Measurements from ENCODE around the gene P2RY11. TPM values are rescaled to one million over a fixed set of nuclear protein-coding genes. Genes with fewer than 3 reads are reported as not detected.

Gene P2RY11
- total RNA-seq, 1 donor from 2014 or later, result 15.7 TPM

DNA sequence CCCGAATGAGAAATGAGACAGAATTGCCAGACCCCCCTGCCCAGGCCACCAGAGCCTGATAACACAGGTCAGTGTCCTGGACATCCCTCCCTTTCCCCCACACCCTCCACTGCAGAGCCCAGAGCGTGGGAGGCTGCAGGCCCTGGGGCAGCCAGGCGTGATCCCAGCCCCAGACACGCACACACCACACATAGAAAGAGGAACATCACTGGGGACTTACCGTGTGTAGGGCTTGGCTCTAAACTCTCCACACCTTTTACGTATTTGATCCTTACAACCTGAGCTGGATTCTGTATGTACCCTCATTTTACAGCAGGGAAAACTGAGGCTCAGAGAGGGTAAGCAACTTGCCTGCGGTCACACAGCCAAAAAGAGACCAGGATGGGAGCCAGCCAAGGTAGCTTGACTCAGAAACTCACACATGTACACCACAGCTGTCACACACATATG, 8.7 kb upstream of the P2RY11 start:
- no peaks in the 10 kb centered on the region for H3K9me3 Mint-ChIP-seq (ENCODE audit: unreplicated experiment)
- peaks cover 12% of the 10 kb centered on the region for H3K4me1 Mint-ChIP-seq (ENCODE audit: unreplicated experiment)
- no peak for TF ChIP-seq CTCF (IDR thresholded peaks at IDR 0.05)
- peaks cover 6% of the 10 kb centered on the region for H3K36me3 Mint-ChIP-seq (ENCODE audit: unreplicated experiment)
- no peak overlapping the region for H3K27ac Mint-ChIP-seq (ENCODE audit: unreplicated experiment)
- no peak overlapping the region for H3K4me3 Mint-ChIP-seq (ENCODE audit: unreplicated experiment)
- H3K27me3 Mint-ChIP-seq (ENCODE audit: unreplicated experiment), result peaks cover 4% of the 10 kb centered on the region
- DNase-seq (ENCODE audit: extremely low spot score, unreplicated experiment), result no peak

DNA sequence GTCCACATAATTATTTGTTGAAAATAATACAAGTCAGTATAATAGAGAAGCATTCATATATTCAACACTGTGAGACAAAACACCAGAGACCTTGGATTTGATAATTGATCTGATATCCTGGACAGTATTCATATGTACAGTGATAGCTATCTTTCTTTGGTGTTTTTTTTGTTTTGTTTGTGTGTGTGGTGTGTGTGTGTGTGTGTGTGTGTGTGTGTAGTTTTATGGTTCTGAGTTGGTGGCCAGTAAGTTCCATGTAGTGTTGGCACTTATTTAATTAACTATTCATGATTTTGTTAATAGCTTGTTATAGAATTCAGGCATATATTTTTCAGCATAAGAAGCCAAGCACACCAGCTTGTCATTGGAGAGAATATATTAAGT, 7.4 kb upstream of the P2RY11 start:
- no peak for DNase-seq (ENCODE audit: extremely low spot score, unreplicated experiment)
- H3K4me1 Mint-ChIP-seq (ENCODE audit: unreplicated experiment), result peaks cover 12% of the 10 kb centered on the region
- peaks cover 4% of the 10 kb centered on the region for H3K27me3 Mint-ChIP-seq (ENCODE audit: unreplicated experiment)
- peaks cover 6% of the 10 kb centered on the region for H3K36me3 Mint-ChIP-seq (ENCODE audit: unreplicated experiment)
- H3K27ac Mint-ChIP-seq (ENCODE audit: unreplicated experiment), result no peak overlapping the region
- no peaks in the 10 kb centered on the region for H3K9me3 Mint-ChIP-seq (ENCODE audit: unreplicated experiment)
- no peak overlapping the region for H3K4me3 Mint-ChIP-seq (ENCODE audit: unreplicated experiment)
- no peak for TF ChIP-seq CTCF (IDR thresholded peaks at IDR 0.05)

- Mint-ChIP-seq H3K27ac (ENCODE audit: unreplicated experiment) (no peak overlapping the region), H3K27me3 (ENCODE audit: unreplicated experiment) (no peaks in the 10 kb centered on the region), H3K36me3 (ENCODE audit: unreplicated experiment) (peaks cover 12% of the 10 kb centered on the region), H3K4me3 (ENCODE audit: unreplicated experiment) (no peak overlapping the region), H3K9me3 (ENCODE audit: unreplicated experiment) (no peaks in the 10 kb centered on the region), H3K4me1 (ENCODE audit: unreplicated experiment) (peaks cover 12% of the 10 kb centered on the region)
- TF ChIP-seq CTCF (IDR thresholded peaks at IDR 0.05), result no peak
- no peak for DNase-seq (ENCODE audit: extremely low spot score, unreplicated experiment)
Measured at GRCh38 chr19:10104665-10105508, 6.6 kb upstream of the P2RY11 start.

GRCh38 chr19:10105509-10106099, 5.9 kb upstream of the P2RY11 start:
- Mint-ChIP-seq H3K36me3 (ENCODE audit: unreplicated experiment) (peaks cover 15% of the 10 kb centered on the region), H3K27ac (ENCODE audit: unreplicated experiment) (peak overlapping the region; percentile 72), H3K4me3 (ENCODE audit: unreplicated experiment) (peak overlapping the region; percentile 82), H3K27me3 (ENCODE audit: unreplicated experiment) (no peaks in the 10 kb centered on the region), H3K9me3 (ENCODE audit: unreplicated experiment) (no peaks in the 10 kb centered on the region), H3K4me1 (ENCODE audit: unreplicated experiment) (peaks cover 12% of the 10 kb centered on the region)
- no peak for TF ChIP-seq CTCF (IDR thresholded peaks at IDR 0.05)
- DNase-seq (ENCODE audit: extremely low spot score, unreplicated experiment), result no peak

All from osteocyte (in vitro differentiated cells).